ENCODE measurements around the gene ELFN1.

ELFN1 gene

DNA sequence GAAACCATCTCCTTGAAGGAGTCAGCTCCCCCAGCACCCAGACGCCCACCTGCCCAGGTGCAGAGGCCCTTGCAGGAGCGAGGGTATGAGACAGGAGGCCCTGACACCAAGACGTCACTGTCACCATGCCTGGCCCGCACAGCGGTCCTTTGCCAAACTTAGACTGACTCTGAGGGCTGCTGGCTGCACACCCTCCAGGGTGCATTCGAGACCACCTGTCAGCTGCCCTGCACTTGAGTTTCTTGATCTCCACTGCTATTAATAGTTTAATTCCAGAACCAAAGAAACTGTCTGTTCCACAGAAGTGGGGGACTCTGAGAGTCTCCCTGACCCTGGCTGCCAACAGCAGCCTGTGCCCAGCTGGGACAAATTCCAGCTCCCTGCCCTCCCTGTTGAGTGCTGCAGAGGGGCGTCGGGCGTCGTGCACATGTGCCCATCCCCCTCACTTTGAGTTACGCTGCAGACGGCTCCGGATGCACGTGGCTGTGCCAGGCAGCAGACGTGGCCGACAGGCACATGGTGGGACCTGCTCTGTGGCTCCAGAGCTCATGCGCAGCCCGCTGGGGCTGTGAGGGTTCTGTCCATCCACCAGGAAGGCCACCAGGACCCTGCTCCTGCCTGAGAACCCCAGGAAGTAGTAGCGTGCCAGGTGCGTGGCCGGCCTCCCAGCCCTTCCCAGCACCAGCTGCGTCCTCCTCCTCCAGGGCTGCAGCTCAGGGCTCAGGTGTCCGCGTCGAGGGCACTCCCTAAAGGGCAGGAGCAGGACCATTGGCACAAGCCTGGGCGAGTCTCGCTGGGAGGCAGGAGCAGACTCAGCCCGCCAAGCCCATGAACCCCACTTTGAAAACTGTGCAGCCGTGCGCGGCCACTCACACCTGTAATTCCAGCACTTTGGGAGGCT is 24.8 kb downstream of the ELFN1 start:
- DNase-seq (ENCODE audit: low read depth in 2 of 2) = no peak

DNA sequence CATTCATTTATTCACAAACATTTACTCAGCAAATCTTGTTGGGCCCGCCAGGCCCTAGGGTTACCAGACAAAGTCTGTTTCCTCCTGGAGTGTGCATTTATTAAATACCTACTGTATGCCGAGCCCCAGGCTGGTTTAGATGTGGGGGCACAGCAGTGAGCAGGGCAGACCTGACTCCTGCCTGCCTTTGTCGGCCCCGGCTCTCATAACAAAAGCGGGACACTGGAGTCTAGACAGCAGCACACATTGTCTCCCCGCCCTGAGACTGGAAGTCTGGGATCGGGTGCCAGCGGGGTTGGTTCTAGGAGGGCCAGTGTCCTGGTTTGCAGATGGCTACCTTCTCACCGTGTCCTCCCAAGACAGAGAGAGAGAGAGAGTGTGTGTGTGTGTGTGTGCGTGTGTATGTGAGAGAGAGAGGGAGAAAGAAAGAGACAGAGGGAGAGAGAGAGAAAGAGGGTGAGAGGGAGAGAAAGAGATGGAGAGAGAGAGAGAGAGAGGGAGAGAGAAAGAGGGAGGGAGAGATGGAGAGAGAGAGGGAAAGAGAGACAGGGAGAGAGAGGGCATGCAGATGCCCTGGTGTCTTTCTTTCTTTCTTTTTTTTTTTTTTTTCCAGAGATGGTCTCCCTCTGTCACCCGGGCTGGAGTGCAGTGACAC is 25.9 kb downstream of the ELFN1 start:
- DNase-seq (ENCODE audit: low read depth in 2 of 2) = no peak

DNA sequence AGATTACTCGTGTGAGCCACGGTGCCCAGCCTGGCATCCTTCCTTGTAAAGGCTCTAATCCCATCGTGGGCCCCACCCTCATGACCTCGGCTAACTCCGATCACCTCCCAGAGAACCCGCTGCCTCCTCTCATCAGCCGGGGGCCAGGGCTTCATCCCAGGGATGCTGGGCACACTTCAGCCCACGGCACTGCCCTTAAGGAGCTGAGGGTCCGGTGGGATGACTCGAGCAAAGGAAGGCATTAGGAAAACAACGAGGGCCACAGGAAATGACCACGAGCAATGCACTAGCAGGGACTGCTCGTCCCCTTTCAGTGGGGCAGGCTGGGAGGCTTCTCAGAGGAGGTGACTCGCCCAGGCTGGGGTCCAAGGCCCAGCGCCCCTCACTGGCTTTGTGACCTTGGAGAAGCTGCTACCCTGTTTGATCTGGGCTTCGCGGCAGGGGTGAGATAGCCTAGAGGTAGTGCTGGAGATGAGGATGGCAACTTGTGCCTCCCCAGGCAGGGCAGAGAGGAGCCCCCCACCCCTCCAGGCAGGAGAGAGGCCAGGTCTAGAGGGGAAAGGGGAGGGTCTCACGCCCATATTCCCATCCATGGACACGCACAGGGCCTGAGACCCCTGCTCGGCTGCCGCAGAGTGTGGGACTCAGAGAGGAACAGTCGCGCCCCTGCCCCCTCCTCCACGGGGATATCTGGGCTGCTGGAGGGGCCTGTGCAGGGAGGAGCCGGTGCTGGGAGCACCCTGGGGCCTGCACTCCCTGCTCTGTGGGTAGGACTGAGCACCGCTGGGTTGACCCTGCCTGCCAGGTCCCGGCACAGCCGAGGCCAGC is 26.8 kb downstream of the ELFN1 start:
- DNase-seq (ENCODE audit: low read depth in 2 of 2) = no peak

DNA sequence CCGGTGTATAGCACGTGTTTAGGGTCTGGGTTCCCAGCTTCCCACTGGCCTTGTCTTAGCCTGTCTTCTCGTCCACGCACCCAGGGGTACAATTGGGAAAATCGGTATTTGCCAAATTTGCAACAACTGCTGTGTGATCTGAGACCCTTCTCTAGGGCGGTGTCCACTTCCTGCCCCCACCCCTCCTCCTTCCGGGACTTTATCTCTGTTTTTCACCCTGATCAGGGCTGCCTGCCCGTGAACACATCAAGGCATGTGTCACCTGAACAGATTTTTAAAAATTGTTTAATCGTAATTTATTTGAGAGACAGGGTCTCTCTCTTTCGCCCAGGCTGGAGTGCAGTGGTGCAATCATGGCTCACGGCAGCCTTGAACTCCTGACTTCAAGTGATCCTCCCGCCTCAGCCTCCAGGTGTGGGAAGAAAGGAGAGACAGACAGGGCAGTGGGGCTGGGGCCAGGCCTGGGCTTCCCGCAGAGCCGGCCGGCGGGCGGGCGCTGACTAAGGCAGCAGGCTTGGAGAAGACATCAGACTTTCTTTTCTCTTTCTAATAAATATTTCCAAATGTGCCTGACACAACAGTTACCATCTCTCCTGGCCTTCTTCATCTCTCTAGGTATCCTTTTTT is 27.5 kb downstream of the ELFN1 start:
- no peak for DNase-seq (ENCODE audit: low read depth in 2 of 2)

DNA sequence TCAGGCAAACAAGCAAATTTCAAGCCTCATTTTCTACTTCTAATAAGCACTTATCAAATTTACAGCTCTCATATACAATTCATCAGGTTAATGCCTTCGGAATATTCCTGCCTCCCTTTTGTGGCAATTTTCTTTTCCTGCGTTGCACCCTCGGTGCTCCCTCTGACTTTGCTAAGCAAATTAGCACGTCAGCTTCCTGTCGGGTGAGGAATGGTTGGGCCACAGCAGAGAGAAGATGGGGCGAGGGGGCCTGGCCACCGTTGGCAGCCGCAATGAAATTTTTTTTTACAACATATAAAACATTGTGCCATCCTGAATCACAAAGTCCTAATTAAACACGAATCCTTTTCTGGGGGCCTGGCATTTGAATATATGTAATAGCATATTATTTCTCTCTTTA is 28.1 kb downstream of the ELFN1 start:
- no peak for DNase-seq (ENCODE audit: low read depth in 2 of 2)

DNA sequence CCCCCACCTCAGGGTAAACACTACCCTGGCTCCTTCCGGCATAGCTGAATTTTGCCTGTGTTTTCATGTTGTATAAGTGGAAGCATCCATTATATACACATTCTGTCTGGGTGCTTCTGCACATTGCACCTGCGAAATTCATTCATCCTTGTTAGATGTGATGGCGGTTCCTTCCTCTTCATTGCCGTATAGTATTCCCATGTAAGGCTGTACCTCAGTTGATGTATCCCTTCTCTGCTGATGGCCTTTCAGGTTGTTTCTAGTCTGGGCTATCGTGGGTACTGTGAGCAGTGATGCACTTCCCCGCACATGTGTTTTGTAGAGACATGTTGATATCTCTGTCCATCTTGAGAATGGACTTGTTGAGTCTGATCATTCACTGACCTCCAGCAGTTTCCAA is 28.9 kb downstream of the ELFN1 start:
- DNase-seq (ENCODE audit: low read depth in 2 of 2) = no peak

DNA sequence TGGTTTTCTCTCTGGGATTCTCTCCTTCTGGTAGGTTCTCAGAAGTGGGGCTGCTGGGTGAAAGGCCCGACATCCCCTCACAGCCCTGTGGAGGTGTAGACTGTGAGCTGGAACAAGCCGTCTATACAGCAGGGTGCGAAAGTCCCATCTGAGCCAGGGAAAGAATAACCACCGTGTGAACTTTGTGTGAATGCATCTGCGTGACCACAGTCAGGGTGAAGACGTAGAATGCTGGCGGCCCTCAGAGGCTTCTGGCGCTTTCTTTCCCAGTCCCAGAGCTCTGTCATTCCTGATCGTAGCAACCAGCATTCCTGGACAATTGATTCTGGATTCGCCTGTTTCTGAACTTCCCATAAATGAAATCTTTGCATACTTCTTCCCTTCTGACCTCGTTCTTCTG is 30.0 kb downstream of the ELFN1 start:
- DNase-seq (ENCODE audit: low read depth in 2 of 2) = no peak

DNA sequence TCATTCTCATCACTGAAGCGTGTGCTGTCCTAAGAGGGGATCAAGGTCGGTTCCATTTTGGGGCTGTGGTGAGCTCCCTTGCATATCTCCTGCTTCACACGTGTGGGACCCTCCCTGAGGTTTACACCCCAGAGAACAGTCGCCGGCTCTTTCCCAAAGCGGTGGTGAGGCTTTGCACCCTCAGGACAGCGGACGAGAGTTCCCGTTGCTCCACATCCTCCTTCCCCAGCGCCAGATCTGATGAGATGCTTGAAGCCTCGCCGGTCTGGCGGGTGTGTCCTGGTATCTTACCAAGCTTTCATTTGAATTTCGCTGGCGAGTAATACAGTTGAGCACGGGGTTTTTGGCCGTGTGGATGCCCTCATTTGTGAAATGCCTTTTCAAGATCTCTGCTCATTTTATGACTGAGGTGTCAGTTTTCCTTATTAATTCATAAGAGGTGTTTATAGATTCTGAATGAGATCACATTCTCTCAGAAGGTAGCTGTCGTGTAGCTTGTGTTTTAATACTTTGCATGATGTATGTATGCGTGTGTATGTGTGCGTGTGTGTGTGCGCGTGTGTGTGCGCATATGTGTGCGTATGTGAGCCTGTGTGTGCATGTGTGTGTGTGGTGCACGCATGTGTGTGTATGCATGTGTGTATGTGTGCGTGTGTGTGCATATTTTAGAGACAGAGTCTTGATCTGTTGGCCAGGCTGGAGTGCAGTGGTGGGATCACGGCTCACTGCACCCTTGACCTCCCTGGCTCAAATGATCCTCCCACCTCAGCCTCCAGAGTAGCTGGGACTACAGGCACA is 30.7 kb downstream of the ELFN1 start:
- no peak for DNase-seq (ENCODE audit: low read depth in 2 of 2)

DNA sequence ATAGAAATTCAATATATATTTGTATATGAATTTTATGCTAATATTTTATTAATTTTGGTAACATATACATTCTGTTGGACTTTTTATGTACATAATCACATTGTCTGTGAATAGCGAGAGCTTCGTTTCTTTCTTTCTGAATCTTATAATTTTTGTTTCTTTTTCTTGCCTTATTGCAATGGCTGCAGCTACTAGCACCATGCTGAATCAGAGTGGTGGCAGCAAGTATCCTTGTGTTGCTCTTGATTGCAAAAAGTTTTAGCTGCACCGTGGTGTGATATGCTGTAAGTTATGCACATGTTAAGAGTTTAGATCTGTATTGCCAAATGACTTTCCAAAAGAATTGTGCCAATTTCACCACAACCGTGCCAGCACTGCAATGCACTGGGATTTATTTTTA is 32.6 kb downstream of the ELFN1 start:
- DNase-seq (ENCODE audit: low read depth in 2 of 2) = no peak

DNA sequence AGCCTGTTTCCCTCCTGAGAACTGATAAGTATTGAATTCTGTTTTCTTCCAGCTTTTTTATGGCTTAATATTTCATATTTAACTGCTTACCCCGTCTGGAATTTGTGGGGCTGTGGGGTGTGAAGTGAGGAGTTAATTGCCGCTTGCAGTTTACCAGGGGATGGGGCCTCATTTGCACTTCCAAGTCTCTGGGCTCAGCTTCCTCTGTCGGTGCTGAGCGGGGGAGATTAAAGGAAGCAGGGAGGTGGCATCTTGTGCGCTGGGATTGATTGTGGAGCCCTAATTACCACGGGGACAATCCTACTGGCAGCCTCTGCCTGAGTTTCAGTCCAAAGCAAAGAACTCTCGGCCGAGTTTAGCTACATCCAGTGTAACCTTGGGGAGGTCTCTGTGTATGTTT is 33.4 kb downstream of the ELFN1 start:
- no peak for DNase-seq (ENCODE audit: low read depth in 2 of 2)

DNA sequence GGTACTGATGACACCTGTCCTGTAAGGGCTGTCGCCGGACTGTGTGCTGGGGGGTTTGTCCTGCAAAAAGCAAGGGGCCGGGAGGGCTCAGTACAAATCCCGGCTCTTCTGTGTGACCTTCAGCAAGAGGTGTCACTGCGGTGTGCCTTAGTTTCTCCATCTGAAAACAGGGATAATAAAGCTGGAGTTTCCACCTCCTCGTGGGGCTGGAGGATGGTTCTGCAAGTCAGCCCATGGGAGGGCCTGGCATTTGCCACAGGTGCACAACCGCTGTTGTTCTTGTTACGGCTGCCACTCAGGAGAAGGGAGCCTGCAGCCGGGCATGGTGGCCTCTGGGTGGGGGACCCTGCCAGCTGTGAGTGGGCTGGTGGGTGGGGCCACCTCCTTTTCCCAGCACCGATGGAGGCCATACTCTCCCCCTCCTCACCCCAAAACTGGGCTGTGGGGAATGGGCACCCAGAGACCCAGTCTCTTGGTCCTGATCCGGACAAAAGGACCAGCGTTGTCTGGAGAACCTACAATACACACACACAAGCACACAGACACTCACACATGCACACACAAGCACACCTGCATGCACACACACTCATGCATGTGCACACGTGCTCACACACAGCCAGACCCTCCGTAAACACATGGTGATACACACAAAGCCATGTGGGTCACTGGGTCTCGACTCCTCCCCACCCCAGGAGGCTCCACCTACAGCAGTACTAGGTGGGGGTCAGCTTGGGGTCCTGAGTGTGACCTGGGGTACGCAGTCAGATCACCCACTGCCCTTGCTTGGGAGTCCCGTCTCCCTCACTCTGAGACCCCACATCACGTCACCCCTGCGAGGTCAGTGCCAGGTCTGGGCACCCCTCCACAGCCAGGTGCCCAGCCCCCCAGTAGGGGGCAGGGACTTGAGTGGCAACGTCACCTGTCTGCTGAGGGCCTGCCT is 34.1 kb downstream of the ELFN1 start:
- DNase-seq (ENCODE audit: low read depth in 2 of 2) = no peak

DNA sequence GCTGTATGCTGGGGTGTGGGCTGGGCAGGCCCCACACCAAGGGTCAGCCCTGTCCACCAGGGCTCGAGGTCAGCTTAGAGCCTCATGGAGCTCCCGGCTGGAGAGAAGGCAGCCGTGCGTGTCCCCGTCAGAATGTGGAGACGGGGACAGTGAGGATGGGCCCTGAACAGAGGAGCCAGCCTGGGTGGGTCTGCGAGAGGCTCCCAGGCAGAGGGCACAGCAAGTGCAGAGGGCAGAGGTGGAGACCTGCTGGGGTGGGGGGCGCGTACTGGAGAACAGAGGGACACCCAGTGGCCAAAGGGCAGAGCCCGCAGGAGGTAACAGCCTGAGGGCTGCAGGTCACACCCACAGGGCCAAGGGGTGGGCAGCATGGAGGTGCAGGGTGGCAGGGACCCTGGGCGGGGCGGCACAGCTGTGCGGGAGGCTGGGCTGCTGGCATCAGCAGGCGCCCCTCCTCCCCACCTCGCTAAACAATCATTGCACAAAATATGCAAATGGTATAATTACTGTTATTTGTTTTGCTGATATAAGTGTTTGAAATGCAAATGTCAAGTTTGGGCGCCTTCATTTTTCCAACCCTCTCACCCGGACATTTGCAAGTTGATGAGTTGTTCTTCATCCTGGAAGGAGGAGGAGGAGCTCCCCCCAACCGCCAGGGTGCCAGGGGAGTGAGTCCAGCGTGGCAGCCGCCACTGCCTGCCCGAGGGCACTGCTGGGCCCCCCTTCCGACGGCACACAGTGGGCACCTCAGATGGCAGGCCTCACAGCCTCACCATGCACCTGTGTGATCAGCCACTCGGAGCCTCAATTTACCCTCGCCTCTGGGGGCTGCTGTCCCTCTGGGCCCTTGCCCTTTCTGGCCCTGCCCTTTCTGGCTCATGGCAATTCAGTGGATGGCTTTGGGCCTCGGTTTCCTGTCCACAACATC is 35.0 kb downstream of the ELFN1 start:
- no peak for DNase-seq (ENCODE audit: low read depth in 2 of 2)

DNA sequence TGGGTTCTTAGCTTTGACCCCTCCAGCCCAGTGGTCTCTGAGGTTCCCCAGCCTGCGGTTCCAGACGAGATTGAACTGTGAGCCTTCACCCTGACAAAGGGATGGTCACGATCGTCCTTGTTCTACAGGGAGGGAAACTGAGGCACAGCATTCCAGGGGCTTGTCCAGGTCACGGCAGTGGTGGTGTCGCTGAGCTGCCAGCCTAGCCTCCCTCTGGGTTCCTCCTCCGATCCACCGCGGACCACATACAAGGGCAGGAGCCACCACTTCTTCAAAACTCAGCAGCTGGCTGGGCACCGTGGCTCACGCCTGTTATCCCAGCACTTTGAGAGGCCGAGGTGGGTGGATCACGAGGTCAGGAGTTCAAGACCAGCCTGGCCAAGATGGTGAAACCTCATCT is 35.8 kb downstream of the ELFN1 start:
- no peak for DNase-seq (ENCODE audit: low read depth in 2 of 2)

DNA sequence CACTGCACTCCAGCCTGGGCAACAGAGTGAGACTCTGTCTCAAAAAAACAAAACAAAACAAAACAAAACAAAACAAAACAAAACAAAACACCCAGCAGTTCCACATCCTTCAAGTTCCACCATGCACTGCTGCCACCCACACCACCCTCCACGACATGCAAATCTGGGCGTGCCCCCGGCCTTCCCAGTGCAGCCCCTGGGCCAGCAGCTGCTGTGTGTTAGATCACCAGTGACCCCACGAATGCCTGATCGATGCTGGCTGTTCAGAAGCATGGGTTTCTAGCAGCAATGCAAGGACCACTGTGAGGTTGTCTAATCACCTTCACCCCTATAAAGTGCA is 36.3 kb downstream of the ELFN1 start:
- no peak for DNase-seq (ENCODE audit: low read depth in 2 of 2)

DNA sequence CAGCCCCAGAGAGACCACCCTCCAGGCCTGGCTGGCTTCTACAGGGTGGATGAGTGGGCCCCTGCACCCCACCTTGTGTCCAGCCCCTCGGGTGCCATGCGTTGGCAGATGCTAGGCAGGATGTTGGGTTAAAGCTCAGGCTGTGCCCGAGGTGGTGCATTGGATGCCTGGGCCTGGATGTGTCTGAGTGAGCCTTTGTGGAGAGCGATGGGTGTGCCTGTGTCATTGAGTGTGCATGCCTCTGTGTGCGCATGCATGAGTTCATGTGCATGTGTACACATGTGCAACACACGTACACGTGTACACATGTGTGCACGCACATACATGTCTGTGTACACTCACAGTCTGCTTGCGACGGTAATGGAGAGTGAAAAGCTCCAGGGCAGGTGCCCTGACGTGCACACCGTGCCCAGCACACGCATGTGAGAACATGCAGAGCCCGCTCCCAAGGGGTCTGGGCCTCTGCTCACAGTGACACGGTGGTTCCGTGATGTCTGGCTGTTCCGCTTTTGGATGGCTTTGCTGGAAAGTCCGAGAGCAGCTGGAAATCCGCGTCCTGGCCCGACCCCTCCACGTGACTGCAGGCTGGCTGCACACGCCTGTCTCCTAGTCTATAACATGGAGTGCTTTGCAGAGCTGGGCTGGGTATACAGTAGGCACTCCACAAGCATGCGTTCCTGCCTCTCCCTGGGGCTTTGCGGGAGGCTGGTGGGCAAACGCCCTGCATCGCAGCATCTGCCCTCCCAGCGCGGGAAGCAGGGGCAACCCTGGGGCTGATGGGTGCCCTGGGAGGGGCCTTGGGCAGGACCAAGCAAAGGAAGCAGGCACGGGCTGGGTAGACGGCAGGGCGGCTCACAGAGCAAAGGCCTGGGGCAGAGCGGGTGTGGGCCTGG is 36.9 kb downstream of the ELFN1 start:
- DNase-seq (ENCODE audit: low read depth in 2 of 2) = no peak

DNA sequence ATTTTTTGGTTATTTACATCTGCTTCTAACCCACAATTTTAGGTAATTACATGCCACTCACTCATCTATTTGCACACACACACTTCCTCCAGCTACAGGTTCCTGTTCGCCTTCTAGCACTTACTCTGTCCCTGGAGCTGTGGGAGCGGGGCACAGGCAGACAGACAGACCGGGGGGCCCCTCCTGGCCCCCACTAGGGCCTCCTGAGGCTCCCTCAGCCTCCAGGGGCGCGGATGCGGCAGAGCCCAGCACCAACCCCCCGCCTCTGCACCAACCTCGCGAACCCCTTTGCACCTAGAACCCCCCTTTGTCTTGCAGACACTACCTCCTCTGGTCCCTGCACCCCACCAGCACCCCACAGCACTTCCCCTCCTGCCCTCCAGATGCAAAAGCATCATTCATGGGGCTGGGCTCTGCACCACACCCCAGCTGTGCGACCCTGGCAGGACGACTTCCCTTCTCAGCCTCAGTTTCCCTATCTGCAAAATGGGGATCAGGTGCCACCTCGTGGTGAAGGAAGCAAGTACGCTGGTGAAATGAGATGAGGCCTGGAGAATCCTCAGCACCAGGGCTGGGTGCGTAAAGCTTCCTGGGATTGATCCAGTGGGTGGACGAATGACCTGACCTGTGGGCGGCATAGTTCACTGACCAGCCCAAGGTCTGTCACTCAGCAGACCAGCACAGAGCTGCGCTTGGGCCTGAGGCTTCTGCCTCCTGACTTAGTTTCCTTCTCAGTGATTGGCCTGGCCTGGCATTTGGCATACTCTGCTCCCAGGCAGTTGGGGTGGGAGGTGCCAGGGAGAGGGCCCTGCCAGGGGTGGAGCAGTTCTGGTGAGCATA is 37.9 kb downstream of the ELFN1 start:
- DNase-seq (ENCODE audit: low read depth in 2 of 2) = no peak

DNA sequence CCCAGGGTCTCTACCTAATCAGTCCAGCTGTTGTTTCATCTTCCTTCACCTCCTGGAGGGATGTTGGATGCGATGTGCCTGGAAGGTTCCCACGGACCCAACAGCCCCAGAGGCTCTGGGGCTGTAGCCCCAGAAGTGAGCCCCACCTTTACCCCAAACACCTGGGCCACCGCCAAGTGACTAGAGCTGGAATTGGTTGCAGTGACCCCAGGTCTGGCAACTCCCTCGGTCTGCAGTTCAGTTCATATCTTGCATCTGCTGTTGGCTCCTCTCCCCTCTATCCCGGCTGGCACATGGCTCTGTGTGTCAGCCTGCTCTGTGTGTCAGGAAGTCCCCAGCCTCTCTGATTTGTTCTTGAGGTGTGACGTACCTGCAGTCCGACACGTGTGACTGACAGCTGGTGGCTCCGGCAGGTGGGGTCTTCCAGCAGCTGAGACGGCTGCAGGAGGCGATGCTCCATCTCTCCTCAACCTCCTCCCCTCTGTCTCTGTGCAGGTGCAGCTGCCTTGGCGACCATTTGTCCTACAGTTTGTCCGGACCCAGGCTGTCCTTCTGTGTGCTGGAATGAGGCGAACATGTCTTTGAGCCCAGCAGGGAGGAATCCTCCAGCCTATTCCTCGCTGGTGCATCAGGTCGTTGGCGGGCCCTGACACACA is 38.6 kb downstream of the ELFN1 start:
- no peak for DNase-seq (ENCODE audit: low read depth in 2 of 2)

Measured in activated CD8-positive, alpha-beta memory T cell treated with anti-CD3 and anti-CD28 coated beads for 4 hours (primary cell).